ENCODE data around the gene EP400.

The EP400 gene

DNA sequence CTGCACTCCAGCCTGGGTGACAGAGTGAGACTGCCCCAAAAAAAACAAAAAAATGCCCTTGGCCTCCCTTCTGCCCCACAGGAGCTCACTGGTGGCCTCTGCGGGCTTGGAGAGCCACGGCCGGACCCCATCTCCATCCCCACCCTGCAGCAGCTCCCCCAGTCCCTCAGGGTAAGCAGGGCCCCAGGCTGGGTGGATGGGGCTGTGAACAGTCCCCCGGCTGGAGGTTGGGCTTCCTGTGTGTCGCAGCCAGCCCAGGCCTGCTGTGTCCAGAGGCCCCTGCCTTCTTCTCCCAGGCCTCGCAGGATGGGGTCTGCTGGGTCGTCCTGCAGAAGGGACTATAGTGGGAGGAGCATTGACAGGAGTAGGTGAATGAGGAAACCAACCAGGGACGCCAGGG lies 36.1 kb upstream of the EP400 start:
- no peak for DNase-seq

DNA sequence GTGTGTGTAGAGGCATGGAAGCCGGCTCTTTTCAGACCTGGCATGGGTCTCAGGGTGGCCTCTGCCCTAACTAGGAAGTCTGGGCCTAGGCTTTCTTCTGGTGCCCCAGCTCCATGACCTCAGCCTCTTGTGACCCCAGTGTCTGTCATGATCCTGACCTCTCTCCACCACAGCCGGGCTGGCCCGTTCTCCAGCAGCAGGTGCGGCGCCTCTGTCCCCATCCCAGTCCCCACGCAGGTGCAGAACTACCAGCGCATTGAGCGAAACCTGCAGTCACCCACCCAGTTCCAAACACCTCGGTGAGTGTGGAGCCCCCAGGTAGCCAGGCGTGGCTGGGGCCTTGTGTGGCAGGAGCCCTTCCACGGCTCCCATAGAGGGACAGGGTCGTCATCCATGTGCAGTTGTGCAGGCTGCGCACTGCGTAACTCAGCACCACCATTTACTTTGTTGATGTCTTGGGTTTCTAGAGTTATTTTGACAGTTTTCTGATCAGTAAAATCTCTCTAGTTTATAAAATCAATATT lies 35.5 kb upstream of the EP400 start:
- no peak for DNase-seq

- no peak for DNase-seq
Measured at GRCh38 chr12:131915000-131915689, 34.6 kb upstream of the EP400 start.

GRCh38 chr12:131915823-131916222 lies 33.9 kb upstream of the EP400 start:
- DNase-seq = no peak

- no peak for DNase-seq
Measured at GRCh38 chr12:131916306-131917138, 33.2 kb upstream of the EP400 start.

DNA sequence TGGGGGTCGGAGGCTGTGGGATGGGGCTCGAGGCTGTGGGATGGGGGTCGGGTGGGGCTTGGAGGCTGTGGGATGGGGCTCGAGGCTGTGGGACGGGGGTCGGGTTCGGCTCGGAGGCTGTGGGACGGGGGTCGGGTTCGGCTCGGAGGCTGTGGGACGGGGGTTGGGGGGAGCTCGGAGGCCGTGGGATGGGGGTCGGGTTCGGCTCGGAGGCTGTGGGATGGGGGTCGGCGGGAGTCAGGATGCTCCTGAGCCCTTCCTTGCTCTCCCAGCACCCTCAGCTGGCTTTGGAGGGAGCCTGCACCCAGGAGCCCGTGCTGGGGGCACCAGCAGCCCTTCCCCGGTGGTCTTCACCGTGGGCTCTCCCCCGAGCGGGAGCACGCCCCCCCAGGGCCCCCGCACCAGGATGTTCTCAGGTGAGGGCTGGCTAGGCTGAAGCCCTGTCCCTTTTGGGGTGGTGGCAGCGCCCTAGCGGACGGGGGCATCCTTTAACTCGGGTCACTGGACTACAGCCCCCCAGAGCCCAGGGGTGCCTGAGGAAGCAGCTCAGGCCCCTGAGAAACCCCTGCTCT lies 32.5 kb upstream of the EP400 start:
- no peak for DNase-seq

- no peak for DNase-seq
Measured at GRCh38 chr12:131917711-131918306, 31.9 kb upstream of the EP400 start.

DNA sequence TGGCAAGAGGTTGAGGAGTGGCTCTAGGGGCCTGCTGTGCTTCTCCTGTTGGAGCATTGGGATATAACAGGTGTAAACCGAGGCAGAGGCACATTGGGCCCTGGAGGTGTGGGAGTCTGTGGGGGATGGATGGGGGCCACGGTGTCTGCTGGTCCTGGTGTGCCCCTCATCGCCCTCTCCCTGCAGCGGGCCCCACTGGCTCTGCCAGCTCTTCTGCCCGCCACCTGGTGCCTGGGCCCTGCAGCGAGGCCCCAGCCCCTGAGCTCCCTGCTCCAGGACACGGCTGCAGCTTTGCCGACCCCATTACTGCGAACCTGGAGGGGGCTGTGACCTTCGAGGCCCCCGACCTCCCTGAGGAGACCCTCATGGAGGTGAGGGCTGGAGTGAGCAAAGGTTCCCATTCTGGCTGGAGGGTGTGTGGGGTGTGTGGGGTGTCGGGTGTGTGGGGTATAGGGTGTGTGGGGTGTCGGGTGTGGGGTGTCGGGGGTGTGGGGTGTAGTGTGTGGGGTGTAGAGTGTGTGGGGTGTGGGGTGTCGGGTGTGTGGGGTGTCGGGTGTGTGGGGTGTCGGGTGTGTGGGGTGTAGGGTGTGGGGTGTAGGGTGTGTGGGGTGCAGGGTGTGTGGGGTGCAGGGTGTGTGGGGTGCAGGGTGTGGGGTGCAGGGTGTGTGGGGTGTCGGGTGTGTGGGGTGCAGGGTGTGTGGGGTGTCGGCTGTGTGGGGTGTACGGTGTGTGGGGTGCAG lies 31.3 kb upstream of the EP400 start:
- DNase-seq = no peak

- no peak for DNase-seq
Measured at GRCh38 chr12:131919051-131919347, 30.7 kb upstream of the EP400 start.

DNA sequence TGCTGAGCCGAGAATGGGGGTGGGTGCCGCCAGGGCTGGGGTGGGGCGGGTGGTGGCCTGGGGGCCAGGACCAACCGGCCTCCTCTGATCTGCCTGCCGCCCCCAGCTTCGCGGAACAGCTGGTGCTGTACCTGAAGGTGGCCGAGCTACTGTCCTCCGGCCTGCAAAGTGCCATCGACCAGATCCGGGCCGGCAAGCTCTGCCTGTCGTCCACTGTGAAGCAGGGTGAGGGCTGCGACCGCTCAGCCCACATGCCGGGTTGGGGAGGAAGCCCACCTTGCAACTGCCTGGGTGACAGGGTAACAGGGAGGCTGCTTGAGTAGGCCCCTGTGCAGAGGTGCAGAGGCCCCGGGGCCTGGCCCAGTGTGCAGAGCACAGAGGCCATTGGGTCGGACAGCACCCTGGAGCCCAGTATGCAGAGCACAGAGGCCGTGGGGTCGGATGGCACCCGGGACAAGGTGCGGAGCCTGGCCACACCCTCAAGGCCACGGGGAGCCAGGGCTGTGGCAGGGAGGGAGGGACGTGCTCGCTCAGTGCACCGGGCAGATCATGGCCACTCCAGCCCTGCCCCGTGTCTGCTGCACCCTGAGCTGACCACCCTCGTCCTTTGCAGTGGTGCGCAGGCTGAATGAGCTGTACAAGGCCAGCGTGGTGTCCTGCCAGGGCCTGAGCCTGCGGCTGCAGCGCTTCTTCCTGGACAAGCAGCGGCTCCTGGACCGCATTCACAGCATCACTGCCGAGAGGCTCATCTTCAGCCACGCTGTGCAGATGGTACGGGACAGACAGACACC lies 30.2 kb upstream of the EP400 start:
- DNase-seq = no peak

- no peak for DNase-seq
Measured at GRCh38 chr12:131920157-131920508, 29.6 kb upstream of the EP400 start.

DNA sequence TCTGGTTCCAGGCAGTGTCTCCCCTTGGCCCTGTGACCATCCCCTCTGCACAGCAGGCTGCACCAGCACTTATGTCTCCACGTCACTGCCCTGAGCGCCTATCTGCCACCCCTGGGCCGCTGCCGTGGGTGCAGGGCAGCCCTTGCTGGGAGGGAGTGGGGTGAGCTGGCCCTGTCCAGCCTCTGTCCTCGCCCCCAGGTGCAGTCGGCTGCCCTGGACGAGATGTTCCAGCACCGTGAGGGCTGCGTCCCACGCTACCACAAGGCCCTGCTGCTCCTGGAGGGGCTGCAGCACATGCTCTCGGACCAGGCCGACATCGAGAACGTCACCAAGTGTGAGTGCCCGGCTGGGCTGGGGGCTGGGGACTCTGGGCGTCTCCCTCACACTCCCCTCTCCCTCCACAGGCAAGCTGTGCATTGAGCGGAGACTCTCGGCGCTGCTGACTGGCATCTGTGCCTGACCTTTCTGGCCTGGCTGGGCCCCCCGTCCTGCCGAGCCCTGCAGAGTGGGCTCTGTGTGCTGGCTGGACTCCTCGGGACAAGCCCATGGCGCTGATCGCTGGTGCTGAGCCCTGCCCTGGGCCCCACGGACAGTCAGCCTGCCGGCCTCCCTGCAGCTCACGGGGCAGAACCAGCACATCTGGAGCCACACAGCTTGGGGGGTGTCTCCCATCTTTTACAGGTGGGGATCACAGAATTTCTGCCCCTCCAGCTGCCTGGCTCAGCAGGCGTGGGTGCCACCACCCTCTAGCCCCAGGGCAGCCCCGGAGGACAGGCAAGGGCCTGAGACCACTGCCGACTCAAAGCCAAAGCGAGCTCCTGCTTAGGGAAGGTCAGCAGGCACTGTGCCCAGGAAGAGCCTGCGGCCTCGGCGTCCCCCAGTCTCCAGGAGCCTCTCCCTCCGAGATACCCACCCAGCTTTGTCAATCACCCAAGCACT lies 28.6 kb upstream of the EP400 start:
- DNase-seq = no peak

DNA sequence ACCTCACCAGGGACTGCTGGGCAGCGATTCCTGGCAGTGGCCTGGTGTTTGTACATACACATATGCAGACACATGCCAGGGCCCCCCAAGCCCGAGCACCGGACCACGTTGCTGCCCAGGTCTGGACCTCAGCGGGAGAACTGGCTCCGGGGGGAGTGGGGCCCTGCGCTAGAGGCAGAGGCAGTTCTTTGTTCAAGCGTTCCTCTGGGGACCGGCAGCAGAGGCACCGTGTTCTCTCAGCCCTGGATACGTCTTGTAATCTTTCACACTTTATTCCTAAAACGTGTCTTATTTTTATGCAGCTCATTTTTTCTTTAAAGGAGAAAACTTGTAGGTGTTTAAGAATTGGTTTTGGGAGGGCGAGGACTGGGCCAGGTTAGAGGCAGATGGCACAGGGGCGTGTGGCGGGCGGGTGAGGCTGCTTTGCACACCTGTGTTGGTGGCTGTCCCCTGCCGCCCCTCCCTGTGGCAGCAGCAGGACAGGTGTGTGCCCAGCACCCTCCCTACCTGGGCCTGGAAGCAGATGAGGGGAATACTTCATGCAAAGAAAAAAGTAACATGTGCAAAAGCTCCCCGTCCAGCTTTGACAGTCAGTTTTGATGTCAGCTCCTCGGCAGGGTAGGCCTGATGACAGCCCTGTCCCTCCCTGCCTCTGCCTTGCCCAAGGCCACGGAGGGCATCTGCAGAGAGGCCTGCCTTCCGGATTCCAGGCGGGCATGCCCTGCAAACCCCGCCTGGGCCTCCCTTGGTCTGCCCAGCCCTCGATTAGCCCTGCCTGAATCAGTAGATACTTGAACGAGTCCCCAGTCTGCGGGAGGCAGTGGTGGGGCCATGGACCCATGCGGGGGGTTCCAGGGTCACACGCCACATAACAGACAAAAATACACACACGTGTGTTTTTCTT lies 27.6 kb upstream of the EP400 start:
- no peak for DNase-seq

DNA sequence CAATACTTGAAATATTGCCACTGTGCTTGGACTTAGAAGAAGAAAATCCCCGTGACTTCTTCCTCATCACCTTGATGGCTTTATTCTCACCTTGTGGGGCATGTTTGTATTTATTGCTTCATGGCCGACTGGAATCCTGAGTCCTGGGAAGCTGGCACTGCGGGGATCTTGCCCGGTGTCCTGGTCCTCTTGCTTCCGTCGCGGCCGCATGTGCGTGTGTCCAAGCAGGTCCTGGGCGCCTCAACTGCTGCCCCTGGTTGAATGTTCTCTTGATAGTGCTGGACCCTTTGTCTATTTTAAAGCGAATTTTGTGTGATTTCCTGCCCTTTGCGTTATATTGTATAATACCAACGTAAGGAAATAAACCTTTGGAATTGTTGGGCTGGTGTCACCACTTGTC lies 27.0 kb upstream of the EP400 start:
- DNase-seq = no peak

DNA sequence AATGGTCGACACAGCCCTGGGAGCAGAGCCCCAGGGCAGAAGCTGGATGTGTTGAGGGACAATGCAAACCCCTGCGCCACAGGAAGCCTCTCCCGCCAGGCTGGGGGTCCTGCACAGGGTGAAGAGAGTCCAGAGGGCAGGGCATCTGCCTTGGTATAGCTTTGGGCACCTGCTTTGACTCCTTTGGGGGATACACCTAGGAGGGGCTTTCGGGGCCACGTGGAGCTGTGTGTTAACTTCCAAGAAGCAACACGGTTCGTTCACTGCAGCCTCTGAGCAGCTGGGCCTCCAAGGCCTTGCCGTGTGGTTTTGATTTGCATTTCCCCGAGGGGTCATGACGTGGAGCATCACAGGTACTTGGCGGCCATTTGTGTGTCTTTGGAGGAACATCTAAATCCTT lies 26.5 kb upstream of the EP400 start:
- no peak for DNase-seq

DNA sequence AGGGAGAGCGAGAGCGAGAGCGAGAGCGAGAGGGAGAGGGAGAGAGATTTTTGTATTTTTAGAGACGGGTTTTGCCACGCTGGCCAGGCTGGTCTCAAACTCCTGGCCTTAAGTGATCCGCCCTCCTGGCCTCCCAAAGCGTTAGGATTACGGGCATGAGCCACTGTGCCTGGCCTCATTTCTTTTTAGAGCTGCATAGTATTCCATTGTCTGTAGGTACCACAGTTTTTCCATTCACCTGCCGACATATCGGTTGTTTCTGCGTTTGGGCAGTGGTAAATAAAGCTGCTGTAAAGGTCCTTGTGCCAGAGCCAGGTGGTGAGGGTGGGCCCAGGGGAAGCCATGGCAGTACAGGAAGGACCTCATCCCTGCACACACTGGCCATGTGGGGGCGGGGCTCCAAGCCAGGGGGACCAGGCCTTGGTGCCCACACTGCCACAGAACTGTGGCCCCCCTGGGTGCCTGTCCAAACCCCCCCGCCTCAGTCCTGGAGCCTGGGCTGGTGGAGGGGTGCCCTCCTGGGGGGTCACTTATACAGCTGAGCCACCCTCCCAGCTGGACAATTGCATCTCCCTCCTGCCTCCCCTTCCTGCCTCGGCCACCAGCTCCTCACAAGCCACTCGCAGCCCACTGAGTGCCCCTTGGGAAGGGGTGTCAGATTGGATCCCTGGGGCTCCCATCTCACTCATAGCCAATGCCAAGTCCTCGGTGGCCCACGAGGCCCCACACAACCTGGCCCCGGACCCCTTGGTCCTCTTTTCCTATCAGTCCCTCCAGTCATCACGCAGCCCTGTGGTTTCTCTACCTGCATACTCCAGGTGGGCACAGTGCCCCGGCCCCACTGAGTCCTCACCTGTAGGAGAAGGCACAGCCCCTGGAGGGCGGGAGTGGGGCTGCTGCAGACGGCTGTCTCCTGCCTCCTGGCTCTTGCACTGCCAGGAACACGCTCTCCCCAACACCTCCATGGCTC lies 22.3 kb upstream of the EP400 start:
- no peak for DNase-seq

DNA sequence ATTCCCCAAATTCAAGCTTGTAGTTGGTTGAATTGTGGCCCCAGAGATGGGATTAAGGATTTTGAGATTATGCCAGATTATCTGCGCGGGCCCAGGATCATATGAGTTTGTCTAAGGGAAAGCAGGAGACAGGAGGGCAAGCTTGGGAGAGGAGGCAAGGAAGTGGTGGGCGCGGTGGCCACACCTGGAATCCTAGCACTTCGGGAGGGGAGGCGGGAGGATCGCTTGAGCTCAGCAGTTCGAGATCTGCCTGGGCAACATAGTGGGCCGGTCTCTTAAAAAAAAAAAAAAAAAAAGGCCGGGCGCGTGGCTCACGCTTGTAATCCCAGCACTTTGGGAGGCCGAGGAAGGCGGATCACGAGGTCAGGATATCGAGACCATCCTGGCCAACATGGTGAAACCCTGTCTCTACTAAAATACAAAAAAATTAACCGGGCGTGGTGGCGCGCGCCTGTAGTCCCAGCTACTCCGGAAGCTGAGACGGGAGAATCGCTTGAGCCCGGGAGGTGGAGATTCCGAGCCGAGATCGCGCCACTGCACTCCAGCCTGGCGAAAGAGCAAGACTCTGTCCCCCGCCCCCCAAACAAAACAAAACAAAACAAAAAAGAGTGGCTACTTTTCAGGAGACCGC lies 21.5 kb upstream of the EP400 start:
- DNase-seq = no peak

All from COR-L47 (cell line).